HG03066 (cell line): ENCODE results near the gene CHURC1.

Source experiments
- ATAC-seq: cut with Tn5 transposase; IDR thresholded peaks from one replicate; pipeline ENCODE4 v1.9.1; 2021; ENCODE audit warnings: low read depth; ENCODE audit not compliant: unreplicated experiment

The CHURC1 gene

GRCh38 chr14:64979336-64980074, 65.2 kb downstream of the CHURC1 start:
- no peak for ATAC-seq

- no peak for ATAC-seq
Measured at GRCh38 chr14:64983439-64984310, 69.4 kb downstream of the CHURC1 start.
